GM18502 (cell line): ENCODE data around the gene PLCB3.

Experiments used
- ATAC-seq: cut with Tn5 transposase; IDR thresholded peaks from one replicate; pipeline ENCODE4 v1.9.1; 2021; ENCODE audit warnings: mild to moderate bottlenecking; ENCODE audit not compliant: unreplicated experiment, poor library complexity

The PLCB3 gene

DNA sequence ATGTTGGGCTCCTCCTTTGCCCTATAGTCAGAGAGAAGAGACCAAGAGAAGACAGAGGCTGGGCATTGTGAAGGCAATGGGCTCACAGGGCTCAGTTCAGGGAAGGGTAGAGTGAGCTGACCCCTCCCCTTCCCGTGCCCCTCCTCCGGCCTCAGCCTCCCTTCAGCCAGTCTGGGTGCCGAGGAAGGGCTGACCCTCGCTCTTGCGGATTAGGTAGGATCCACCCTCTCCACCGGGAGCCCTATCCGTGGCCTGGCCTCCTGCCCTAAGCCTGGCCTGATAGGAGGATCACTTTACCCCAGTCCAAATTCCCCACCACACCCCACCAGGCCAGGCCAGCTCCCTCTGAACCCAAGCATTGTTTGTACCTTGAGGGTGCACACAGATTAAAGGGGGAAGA is 2.8 kb upstream of the PLCB3 start:
- ATAC-seq: no peak

DNA sequence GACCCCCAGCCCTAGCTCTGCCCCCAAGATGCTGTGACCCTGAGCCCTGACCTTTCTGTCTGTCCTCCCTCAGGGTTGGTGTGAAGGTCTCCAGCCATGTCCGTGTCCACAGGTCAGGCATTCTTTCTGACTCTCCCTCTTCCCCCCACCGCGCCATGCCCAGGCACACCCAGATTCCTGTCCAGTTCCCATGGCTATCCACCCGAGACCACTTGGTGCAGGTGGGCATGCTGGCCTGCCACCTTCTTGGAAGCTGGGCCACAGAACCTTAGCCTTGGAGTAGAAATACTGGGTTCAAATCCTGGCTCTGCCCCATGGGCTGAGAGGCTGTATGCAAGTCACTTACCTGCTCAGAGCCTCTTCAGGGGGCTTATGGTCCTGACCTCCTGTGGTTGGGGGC is 2.3 kb upstream of the PLCB3 start:
- ATAC-seq: no peak

DNA sequence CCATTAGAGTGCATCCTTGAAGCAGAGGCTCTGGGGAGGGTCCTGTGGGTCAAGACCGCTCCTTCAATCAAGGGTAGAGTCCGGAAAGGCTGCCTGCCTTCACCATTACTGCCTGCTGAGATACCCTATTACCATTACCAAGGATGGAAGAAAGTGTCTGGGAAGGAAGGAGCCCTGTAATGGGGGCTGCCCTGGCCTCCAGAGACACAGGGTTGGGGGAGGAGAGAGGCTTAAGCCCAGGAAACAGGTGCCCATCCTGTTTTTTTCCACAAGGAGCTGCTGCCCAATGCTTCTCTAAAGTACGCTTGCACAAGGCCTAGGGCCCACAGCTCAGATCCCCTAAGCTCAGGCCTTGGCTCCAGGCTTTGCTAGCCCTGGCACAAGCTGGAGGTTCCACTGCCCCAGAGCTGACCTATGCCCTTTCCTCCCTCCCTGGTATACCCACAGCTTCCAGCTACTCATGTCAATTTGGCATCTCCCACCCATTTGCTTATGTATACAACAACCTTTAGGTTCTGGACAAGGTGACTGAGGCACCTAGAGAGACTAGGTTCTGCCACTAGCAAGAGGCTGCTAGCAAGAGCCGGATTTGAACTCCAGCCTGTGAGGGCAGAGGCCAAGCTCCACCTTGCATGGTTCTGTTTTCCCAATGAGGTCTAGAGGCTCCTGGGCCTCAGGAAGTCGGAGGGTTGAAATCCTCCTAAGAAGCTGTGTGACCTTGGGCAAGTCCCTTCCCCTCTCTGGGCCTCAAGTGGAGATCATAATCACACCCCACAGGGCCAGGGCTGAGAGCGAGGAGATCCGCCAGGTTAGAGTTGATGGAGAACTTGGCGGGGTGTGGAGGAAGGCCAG is 1.5 kb upstream of the PLCB3 start:
- ATAC-seq: no peak

DNA sequence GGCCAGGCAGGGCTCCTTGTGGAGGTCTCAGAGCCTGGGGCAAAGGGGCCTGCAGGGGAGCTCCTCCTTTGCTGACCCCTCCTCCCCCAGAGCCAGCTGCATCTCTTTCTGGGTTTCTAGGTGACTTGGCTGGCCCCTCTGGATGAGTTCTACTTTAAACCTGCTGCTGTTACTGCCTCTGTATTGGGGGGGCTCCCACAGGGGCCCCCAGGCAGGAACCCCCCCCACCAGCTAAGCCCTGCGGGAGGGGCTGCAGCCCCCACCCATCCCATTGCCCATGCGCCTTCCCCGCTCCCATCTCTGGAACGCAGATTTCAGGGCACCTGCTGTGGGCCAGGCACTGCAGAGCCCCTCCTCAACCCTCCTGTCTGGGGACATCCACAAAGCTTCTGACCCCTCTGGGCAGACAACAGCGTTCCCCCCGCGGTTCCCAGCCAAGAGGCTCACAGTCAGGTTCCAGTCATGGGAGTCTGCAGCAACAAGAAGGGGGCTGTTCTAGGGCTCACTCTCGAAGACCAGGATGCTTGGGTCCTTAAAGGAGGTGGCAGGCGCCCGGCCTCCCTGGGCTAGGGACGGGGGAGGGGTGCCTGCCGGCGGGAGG is 815 bp upstream of the PLCB3 start:
- no peak for ATAC-seq

DNA sequence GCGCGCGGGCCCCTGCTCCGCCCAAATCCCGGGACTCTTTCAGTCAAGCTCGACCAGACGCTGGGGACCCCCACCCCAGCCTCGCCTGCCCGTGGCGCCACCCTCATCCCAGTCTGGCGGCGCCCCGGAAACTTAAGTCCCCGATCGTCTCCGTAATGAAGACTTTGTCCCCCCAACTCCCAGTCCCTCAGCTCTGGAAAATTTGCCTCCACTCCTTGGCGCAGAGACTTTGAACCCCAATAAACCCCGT is 348 bp downstream of the PLCB3 start:
- no peak for ATAC-seq

DNA sequence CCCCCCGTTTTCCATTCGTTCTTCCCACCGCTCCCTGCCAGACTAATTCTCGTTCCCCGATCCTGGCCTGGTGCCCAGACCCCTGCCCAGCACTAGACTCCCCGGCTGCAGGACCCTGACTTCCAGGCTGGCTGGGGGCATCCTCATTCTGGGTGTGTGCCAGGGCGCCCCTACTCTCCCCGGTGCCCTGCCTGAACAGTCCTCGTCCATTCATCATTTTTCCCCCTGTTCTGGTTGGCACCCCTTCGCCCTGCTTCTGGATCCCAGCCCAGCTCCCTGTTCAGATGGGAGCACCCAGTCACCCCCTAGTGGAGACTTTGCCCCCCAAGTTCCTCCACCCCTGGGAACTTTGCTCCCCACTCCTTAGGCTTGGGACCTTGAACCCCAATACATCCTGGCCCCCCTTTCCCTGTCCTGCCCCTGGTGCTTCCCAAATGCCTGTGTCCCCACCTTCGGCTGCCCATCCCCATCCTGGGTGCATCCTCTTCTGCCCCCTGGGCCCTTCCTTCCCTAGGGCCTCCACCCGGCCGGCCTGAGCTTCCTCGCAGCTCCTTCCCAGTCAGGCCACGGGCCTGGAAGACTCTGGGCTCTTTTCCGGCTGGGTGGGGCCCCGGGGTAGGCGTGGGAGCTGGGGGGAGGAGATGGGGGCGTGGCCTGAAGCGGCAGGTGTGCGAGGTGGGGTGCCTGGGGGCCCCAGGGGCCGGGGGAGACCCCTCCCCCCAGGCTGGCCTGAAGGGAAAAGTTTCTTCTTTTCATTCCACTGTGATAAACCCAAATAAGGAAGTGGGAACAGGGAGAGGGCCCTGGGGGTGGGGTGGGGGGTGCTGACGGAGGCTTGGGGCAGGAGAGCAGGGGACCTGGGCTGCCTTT is 908 bp downstream of the PLCB3 start:
- no peak for ATAC-seq

DNA sequence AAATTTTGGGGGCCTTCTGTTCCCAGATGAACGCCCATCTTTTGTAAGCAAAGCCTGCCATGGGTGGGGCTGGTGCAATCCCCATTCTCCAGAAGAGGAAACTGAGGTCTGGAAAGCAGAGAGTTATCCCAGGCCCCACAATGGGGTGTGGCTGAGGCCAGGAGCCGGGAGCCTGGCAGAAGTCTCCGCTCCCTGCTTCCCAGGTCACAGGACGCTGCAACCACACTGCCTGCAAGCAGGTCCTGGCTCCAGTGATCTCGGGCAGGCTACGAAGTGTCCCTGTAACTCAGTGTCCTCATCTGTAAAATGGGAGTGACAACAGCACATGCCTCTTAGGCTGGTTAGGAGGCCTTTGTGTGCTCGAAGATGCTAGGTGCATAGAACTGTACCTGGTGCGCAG is 1.7 kb downstream of the PLCB3 start:
- no peak for ATAC-seq

DNA sequence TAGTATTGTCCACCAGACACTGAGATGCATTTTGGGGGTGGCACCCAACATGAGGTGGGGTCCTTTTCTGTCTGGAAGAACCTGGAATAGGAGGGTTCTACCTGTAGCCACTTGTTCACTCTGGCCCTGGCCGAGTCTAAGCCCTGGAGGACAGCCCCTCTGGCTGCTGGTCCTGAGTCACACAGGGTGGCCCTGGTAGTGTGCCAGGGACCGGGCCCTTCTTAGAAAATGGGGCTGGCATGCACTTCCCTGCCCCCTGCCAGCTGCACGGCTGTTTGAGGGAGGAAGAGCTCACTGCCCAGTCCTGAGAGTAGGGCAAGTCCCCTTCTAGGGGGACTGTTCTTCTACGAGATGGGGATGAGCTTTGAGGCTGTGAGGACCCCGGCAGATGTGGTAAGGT is 2.2 kb downstream of the PLCB3 start:
- ATAC-seq: no peak

DNA sequence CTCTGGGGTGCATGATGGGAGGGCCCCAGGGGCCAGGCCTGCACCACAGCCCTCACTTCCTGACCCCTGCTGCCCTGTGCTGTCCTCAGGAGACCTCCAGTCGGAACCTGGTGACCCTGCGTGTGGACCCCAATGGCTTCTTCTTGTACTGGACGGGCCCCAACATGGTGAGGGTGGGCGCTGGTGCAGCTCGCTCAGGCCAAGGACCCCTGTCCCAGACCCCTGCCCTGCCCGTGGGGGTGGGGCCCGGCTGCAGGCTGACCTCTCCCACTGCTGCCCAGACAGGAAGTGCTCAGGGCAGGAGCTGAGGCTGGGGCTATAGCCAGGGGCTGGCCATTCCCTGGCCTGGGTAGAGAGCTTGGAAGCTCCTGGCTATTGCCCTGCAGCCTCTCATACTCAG is 3.0 kb downstream of the PLCB3 start:
- ATAC-seq: no peak

DNA sequence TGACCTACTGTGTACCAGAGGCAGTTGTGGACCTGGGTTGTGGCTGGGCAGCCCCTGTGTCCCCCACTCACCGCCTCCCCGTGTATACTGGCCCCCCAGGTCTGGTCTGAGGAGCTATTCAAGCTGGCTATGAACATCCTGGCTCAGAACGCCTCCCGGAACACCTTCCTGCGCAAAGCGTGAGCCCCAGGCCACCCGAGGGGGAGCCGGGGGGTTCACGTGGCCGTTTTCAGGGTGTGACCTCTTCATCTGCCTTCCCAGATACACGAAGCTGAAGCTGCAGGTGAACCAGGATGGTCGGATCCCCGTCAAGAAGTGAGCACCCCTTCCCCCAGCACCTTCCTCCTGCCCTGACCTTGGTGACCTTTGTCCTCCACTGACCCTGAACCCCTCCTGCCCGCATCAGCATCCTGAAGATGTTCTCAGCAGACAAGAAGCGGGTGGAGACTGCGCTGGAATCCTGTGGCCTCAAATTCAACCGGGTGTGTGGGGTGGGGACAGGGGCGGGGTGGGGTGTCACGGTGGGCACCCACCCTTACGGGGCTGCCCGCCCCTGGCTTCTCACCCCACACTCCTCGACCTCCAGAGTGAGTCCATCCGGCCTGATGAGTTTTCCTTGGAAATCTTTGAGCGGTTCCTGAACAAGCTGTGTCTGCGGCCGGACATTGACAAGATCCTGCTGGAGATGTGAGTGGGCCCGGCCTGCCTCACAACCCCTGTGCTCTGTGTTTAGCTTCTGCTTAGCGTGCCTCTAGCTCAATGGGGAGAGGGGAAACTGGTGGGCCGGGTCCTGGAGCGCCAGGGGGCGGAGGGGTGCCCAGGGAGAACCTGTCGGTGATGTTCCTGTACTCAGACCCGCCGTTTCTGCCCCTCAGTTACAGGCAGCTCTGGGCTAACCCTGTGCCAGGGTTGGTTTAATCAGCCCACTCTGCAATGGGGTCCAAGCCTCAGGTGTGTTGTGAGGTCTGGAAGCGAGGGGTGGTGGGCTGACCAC is 4.1 kb downstream of the PLCB3 start:
- no peak for ATAC-seq

DNA sequence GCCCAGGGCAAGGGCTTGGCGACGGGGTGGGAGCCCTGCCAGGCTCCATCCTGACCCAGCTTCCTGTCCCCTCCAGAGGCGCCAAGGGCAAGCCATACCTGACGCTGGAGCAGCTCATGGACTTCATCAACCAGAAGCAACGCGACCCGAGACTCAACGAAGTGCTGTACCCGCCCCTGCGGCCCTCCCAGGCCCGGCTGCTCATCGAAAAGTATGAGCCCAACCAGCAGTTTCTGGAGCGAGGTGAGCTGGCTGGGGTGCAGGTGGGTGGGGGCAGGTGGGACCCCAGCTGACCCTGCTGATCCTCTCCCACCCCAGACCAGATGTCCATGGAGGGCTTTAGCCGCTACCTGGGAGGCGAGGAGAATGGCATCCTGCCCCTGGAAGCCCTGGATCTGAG is 5.0 kb downstream of the PLCB3 start:
- ATAC-seq: no peak

DNA sequence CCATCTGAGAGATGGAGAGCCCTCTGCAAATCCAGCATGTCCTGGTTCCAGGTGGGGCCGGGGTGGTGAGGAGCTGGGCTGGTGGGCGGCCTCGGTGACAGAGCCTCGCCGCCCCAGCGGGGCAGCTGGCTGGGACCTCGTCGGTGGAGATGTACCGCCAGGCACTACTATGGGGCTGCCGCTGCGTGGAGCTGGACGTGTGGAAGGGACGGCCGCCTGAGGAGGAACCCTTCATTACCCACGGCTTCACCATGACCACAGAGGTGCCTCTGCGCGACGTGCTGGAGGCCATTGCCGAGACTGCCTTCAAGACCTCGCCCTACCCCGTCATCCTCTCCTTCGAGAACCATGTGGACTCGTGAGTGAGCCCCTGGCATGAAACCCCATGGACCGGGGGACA is 7.0 kb downstream of the PLCB3 start:
- no peak for ATAC-seq

DNA sequence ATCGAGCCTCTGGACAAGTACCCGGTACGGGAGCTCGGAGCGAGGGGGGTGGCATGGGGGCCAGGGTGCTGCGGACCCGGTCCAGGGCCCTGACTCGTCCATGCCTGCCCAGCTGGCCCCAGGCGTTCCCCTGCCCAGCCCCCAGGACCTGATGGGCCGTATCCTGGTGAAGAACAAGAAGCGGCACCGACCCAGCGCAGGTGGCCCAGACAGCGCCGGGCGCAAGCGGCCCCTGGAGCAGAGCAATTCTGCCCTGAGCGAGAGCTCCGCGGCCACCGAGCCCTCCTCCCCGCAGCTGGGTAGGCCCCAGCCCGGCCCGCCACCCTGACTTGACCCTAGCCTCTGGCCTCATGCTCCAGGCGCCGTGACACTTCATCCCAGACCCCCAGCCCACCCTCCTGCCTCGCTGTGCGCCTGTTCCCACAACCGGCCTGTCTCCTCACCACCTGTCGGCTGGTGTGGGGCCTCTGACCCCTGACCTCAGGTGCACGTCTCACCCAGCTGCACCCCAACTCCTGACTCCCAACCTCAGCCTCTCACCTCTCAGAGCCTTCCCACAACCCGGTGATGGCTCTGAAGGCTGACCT is 7.7 kb downstream of the PLCB3 start:
- no peak for ATAC-seq

DNA sequence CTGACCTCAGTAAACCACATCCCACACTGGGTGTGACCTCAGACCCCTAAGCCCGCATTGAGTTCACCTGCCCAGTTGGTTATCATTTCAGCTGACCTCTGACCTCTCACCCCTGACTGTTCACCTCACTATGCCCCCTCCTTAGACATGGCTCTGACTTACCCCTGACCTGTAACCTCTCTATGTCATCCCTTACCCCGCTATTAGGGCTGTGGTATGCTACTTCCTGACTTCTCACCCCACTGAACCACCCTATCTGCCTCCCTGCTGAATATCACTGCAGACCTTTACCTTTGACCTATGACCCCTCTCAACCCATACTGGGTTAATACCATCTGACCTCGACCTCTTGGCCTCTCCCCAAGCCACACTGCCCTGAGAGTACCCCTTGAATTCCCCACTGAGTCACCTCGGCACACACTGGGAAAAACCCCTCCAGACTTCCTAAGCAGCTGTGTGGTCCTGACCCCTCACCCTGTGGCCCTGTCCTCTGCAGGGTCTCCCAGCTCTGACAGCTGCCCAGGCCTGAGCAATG is 8.3 kb downstream of the PLCB3 start:
- ATAC-seq: no peak

DNA sequence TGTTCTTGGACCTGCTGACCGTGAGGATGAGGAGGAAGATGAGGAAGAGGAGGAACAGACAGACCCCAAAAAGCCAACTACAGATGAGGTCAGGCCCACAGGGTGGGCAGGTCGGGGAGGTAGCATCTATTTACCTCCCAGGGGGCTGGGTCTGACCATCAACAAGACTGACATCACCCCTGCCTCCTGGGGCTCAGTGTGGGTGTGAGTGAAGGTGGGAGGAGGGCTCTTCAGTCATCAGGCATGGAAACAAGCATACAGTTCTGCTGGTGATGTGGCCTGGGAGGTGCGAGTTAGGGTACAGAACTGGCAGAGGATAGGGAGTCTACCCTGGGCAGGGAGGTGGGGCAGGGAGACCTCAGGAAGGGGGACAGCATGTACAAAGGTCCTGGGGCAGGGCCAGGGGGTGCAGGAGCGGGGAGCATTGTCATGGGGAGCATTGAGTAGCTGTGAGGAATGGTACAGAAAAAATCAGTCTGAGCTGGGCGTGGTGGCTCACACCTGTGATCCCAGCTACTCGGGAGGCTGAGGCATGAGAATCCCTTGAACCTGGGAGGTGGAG is 8.9 kb downstream of the PLCB3 start:
- no peak for ATAC-seq

DNA sequence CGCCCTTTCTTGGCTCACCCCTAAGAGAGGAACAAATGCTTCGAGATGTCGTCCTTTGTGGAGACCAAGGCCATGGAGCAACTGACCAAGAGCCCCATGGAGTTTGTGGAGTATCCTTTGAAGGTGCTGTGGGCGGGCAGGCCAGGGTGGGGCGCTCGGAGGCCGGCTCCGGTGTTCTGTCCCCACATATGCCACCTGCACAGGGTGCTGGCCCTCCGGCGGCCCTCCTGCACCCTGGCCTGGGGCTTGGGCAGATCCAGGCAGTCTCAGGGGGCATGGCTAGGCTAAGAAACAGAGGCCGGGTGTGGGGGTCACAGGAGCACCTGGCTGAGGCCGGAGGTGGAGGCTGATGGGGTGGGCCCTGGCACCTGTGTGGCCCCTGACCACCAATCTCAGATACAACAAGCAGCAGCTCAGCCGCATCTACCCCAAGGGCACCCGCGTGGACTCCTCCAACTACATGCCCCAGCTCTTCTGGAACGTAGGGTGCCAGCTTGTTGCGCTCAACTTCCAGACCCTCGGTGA is 10.3 kb downstream of the PLCB3 start:
- no peak for ATAC-seq

DNA sequence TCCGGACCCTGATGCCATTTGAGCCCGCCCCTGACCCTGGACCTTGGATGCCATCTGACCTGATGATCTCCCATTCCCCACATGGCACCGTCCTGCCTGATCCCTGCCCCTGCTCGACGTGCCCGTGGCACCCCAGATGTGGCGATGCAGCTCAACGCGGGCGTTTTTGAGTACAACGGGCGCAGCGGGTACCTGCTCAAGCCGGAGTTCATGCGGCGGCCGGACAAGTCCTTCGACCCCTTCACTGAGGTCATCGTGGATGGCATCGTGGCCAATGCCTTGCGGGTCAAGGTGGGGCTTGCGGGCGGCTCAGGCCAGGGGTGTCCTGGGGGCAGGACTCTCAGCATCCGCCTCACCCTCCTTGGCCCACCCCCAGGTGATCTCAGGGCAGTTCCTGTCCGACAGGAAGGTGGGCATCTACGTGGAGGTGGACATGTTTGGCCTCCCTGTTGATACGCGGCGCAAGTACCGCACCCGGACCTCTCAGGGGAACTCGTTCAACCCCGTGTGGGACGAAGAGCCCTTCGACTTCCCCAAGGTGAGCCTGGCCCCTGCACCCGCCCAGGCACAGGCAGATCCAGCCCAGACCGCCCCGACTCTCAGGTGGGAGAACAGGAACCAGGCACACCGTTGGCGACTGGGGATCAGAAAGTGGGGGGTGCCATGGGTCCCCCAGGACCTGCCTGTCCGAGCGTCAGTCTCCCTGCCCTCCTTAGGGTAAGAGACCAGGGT is 11.1 kb downstream of the PLCB3 start:
- no peak for ATAC-seq
